HepG2 (cell line): ENCODE results near the gene BEST2. TPM values are rescaled to one million over a fixed set of nuclear protein-coding genes. Genes with fewer than 3 reads are reported as not detected.

Experiments
- ATF6 ChIP-seq: sonication (generic); formaldehyde crosslinking; conservative IDR thresholded peaks from 2 replicates; pipeline ENCODE4 v1.4.0; 2020; ENCODE audit warnings: missing genetic modification reagents
- CREBL2 ChIP-seq: sonication (generic); formaldehyde crosslinking; IDR thresholded peaks from 2 replicates; pipeline ENCODE4 v1.8.1; 2023; ENCODE audit warnings: missing genetic modification reagents, mild to moderate bottlenecking, borderline replicate concordance
- TBP ChIP-seq: sonication (generic); formaldehyde crosslinking; IDR thresholded peaks from 2 replicates; pipeline ENCODE4 v1.5.0; 2020; ENCODE audit warnings: missing genetic modification reagents
- TCF12 ChIP-seq, 2 experiments: fragments of 450-650 bp in 1 of 2; sonication (generic) in 1 of 2; formaldehyde crosslinking in 1 of 2; IDR thresholded peaks; 2 replicates each; pipeline versions ENCODE4 v1.6.1 to v1.8.0; 2017 to 2022; ENCODE audit warnings: antibody characterized with exemption in 1 of 2, mild to moderate bottlenecking in 1 of 2, missing genetic modification reagents in 1 of 2, moderate library complexity in 1 of 2
- TIGD3 ChIP-seq: sonication (generic); formaldehyde crosslinking; IDR thresholded peaks from 2 replicates; pipeline ENCODE4 v1.5.1; 2020; ENCODE audit warnings: mild to moderate bottlenecking, missing genetic modification reagents, borderline replicate concordance
- U2AF1 ChIP-seq: fragments of 200-400 bp; formaldehyde crosslinking; optimal IDR thresholded peaks from 2 replicates; pipeline ENCODE3; 2017; ENCODE audit warnings: mild to moderate bottlenecking, low read depth, low read length
- ZBTB40 ChIP-seq, 2 experiments: fragments of 450-650 bp in 1 of 2; sonication (generic) in 1 of 2; formaldehyde crosslinking in 1 of 2; IDR thresholded peaks; 2 replicates each; pipeline versions ENCODE4 v1.6.1 to v1.8.0; 2016 to 2022; ENCODE audit warnings: antibody characterized with exemption in 1 of 2, mild to moderate bottlenecking in 1 of 2, missing genetic modification reagents in 1 of 2
- ZNF251 ChIP-seq: sonication (generic); formaldehyde crosslinking; IDR thresholded peaks from 2 replicates; pipeline ENCODE4 v1.9.0; 2021; ENCODE audit warnings: mild to moderate bottlenecking, missing genetic modification reagents
- ZNF432 ChIP-seq: sonication (generic); formaldehyde crosslinking; IDR thresholded peaks from 2 replicates; pipeline ENCODE4 v1.5.0; 2020; ENCODE audit warnings: missing genetic modification reagents, mild to moderate bottlenecking, borderline replicate concordance
- ZNF543 ChIP-seq: sonication (generic); formaldehyde crosslinking; IDR thresholded peaks from 2 replicates; pipeline ENCODE4 v1.4.0; 2020; ENCODE audit warnings: mild to moderate bottlenecking, missing genetic modification reagents
- ZNF580 ChIP-seq: IDR thresholded peaks from 2 replicates; pipeline ENCODE4 v1.6.1; 2016; ENCODE audit warnings: low read depth, borderline replicate concordance
- ZNF724P ChIP-seq: sonication (generic); formaldehyde crosslinking; IDR thresholded peaks from 2 replicates; pipeline ENCODE4 v1.8.0; 2022; ENCODE audit warnings: missing genetic modification reagents, borderline replicate concordance
- polyA plus RNA-seq, 8 experiments: library from polyadenylated mRNA; depleted of rRNA in 3 of 8; stranded (reverse) in 7 of 8; unstranded in 1 of 8; fragments of >200 nt; fragmentation: Illumina TruSeq in 4 of 8; extraction: Trizol in 4 of 8; gene quantifications; 2 replicates each; pipeline versions ENCODE4 v1.2.1 to v1.2.3, GENCODE V29; 2011 to 2016; ENCODE audit warnings: low read depth in 4 of 8, missing spikeins in 1 of 8, mixed read lengths in 1 of 8; ENCODE audit not compliant: insufficient read depth in 1 of 8
- total RNA-seq, 5 experiments: library from RNA; depleted of rRNA; stranded (reverse); fragments of >200 nt; fragmentation: Illumina TruSeq; extraction: Trizol; gene quantifications; 2 replicates each; pipeline ENCODE4 v1.2.3, GENCODE V29; 2016; ENCODE audit warnings: low read depth in 1 of 5

Gene BEST2
- total and polyA plus RNA-seq, 2 of the 13 experiments (the other 11 are each of a cell fraction or from before 2014, with no cell fraction given), result not detected

- TF ChIP-seq ZBTB40 (IDR thresholded peaks at IDR 0.05) (no peak), ZBTB40 (CRISPR knock-in tag; IDR thresholded peaks at IDR 0.05) (no peak), TCF12 (IDR thresholded peaks at IDR 0.05) (no peak), TCF12 (CRISPR knock-in tag; IDR thresholded peaks at IDR 0.05) (no peak), U2AF1 (no peak), ZNF724P (no peak), TBP (CRISPR knock-in tag) (no peak), TIGD3 (no peak), ATF6 (CRISPR knock-in tag) (no peak), ZNF432 (no peak), CREBL2 (no peak), ZNF580 (CRISPR knock-in tag) (0 out of 2 replicates have a peak, but pooled peaks have one; percentile 64), ZNF251 (no peak), ZNF543 (no peak)
Measured at GRCh38 chr19:12757544-12758274, 6.1 kb downstream of the BEST2 start (continued).
